Glutamatergic neuron (in vitro differentiated cells): Measurements from ENCODE around the gene P2RX1. TPM values are rescaled to one million over a fixed set of nuclear protein-coding genes. Genes with fewer than 3 reads are reported as not detected.

ENCODE experiments used
- DNase-seq: peaks from one replicate; pipeline ENCODE4 v3.0.0; 2022
- H3K27ac Mint-ChIP-seq: one replicate; pipeline ENCODE4 v1.8.0; 2020; ENCODE audit warnings: mild to moderate bottlenecking, mixed read lengths, inconsistent platforms; ENCODE audit not compliant: unreplicated experiment
- H3K27me3 Mint-ChIP-seq: one replicate; pipeline ENCODE4 v1.8.0; 2020; ENCODE audit warnings: mild to moderate bottlenecking, moderate library complexity, mixed read lengths, inconsistent platforms; ENCODE audit not compliant: unreplicated experiment
- H3K36me3 Mint-ChIP-seq: one replicate; pipeline ENCODE4 v1.8.0; 2020; ENCODE audit warnings: mild to moderate bottlenecking, mixed read lengths, inconsistent platforms; ENCODE audit not compliant: unreplicated experiment
- H3K4me1 Mint-ChIP-seq: one replicate; pipeline ENCODE4 v1.8.0; 2020; ENCODE audit warnings: mild to moderate bottlenecking, low read depth, mixed read lengths, inconsistent platforms; ENCODE audit not compliant: unreplicated experiment
- H3K4me3 Mint-ChIP-seq: one replicate; pipeline ENCODE4 v1.8.0; 2020; ENCODE audit warnings: mild to moderate bottlenecking, mixed read lengths, inconsistent platforms; ENCODE audit not compliant: unreplicated experiment
- H3K9me3 Mint-ChIP-seq: one replicate; pipeline ENCODE4 v1.8.0; 2020; ENCODE audit warnings: mild to moderate bottlenecking, moderate library complexity, mixed read lengths, inconsistent platforms; ENCODE audit not compliant: unreplicated experiment
- total RNA-seq: library from RNA; stranded (reverse); fragmentation: NEBNext Ultra II Directional; extraction: Animal tissue kit (Norgen Biotek cat#: 25700); gene quantifications from one replicate; pipeline ENCODE4 v1.2.1, GENCODE V29; 2021; ENCODE audit not compliant: unreplicated experiment
- TF ChIP-seq, protein P1 (sequence below): fragments of 200-600 bp; sonication (generic); IDR thresholded peaks from one replicate; pipeline ENCODE4 v1.5.0; 2021; ENCODE audit not compliant: partially characterized antibody, unreplicated experiment

Gene P2RX1
- total RNA-seq, 1 donor from 2014 or later = 2.1 TPM

DNA sequence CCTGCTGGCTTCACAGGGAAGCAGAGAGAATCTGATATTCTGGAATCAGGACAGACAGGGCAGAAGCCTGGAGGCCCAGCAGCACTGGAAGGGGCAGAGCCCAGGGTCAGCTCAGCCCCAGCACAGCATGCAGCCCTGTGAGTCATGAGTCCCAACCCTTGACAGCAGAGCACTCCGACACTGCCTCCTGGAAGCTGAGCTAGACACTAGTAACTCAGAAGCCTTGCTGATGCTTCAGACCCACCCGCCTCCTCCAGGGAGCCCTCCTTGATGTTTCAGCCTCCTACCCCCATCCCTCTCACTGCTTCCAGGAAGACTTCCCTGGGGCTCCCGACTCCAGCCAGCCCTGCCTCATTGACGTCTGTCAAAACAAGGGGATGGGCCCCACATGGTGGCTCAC is 30.3 kb downstream of the P2RX1 start:
- peaks cover 37% of the 10 kb centered on the region for H3K4me1 Mint-ChIP-seq
- peaks cover 6% of the 10 kb centered on the region for H3K27me3 Mint-ChIP-seq
- no peaks in the 10 kb centered on the region for H3K9me3 Mint-ChIP-seq
- H3K36me3 Mint-ChIP-seq = no peaks in the 10 kb centered on the region
- TF ChIP-seq, protein P1, sequence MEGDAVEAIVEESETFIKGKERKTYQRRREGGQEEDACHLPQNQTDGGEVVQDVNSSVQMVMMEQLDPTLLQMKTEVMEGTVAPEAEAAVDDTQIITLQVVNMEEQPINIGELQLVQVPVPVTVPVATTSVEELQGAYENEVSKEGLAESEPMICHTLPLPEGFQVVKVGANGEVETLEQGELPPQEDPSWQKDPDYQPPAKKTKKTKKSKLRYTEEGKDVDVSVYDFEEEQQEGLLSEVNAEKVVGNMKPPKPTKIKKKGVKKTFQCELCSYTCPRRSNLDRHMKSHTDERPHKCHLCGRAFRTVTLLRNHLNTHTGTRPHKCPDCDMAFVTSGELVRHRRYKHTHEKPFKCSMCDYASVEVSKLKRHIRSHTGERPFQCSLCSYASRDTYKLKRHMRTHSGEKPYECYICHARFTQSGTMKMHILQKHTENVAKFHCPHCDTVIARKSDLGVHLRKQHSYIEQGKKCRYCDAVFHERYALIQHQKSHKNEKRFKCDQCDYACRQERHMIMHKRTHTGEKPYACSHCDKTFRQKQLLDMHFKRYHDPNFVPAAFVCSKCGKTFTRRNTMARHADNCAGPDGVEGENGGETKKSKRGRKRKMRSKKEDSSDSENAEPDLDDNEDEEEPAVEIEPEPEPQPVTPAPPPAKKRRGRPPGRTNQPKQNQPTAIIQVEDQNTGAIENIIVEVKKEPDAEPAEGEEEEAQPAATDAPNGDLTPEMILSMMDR = no peak
- DNase-seq = no peak
- no peak overlapping the region for H3K4me3 Mint-ChIP-seq
- H3K27ac Mint-ChIP-seq = peak overlapping the region; percentile 55

DNA sequence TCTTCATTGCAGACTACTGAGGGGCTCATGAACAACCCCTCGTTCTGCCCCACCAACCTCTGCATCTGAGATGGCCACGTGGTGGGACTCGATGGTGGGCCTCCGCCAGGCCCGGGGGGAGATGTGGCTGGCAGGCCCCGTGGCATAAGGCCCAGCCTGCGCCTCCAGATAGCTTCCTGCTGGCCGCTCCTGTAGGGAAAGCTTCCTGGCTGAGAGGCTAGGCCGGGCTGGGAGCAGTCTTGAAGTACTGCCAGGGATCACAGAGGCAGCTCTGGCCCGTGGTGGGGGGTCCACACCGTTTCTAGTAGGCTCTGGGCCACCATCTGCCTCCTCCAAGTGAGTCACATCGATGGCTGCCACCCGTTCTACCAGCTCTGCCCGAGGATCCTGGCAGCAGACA is 31.0 kb downstream of the P2RX1 start:
- H3K27ac Mint-ChIP-seq = no peak overlapping the region
- H3K9me3 Mint-ChIP-seq = no peaks in the 10 kb centered on the region
- H3K4me3 Mint-ChIP-seq = no peak overlapping the region
- TF ChIP-seq, protein P1 = no peak
- peaks cover 37% of the 10 kb centered on the region for H3K4me1 Mint-ChIP-seq
- H3K36me3 Mint-ChIP-seq = no peaks in the 10 kb centered on the region
- peaks cover 6% of the 10 kb centered on the region for H3K27me3 Mint-ChIP-seq
- no peak for DNase-seq

DNA sequence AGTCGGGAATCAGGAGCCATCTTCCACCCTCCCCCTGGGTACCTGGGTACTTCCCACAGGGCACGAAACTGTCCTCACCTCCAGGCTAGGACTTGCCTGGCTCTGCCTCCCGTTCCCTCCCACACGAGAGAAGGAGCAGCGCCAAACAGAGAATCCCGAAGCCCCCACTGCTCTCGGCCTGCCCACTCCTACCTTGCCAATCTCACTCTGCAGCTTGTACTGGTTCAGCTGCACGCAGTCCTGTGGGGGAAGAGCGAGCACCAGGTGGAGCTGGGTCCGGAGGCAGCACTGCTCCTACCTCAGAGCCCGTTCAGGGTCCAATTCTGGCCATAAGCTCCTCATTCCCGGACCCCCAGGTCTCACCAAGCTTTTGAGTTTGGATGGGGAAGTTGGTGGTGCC is 32.1 kb downstream of the P2RX1 start:
- Mint-ChIP-seq H3K4me3 (no peak overlapping the region), H3K36me3 (no peaks in the 10 kb centered on the region)
- TF ChIP-seq, protein P1 = no peak

DNA sequence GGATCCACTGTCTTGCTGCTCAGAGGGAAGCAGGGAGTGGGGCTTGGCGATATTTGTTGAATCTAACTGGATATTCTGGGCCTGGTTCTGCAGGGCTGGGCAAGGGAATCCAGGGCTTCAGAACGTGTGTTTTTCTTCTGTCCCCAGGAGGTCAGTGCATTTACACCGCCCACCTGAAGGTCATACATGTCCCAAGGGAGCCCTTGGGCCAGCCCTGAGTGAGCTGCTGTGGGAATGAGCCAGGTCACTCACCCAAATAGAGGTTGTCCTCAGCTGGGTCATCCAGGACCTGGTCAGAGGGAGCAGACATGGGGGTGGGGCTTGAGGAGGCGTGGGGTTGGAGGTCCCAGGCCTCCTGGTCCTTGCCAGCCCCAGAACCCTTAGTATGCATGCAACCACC is 34.0 kb downstream of the P2RX1 start:
- H3K4me3 Mint-ChIP-seq = no peak overlapping the region
- peaks cover 11% of the 10 kb centered on the region for H3K9me3 Mint-ChIP-seq
- H3K27ac Mint-ChIP-seq = no peak overlapping the region

More for the DNA sequence above, 32.1 kb downstream of the P2RX1 start:
- Mint-ChIP-seq H3K4me1 (peaks cover 43% of the 10 kb centered on the region), H3K27me3 (peaks cover 13% of the 10 kb centered on the region), H3K27ac (peak overlapping the region; percentile 17), H3K9me3 (peaks cover 8% of the 10 kb centered on the region)
- no peak for DNase-seq

DNA sequence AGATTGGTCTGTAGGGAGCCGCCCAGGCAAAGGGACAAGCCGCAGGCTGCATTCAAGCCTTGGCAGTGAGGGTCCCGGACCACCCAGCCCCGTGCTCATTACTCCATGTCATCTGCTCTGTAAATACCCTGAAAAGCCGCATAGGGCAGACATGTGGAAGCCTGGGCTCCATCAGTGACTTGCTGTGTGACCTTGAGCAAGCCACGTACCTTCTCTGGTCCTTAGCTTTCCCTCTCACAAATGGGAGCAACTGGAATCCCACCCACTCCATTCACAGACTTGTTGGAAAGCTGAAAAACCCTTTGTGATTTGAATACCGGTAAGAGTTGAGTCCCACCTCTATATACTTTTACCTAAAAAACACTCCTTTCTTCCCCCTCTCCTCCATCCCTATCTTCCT is 35.3 kb downstream of the P2RX1 start:
- peak overlapping the region; percentile 28 for H3K27ac Mint-ChIP-seq
- H3K4me3 Mint-ChIP-seq = no peak overlapping the region
- peaks cover 11% of the 10 kb centered on the region for H3K9me3 Mint-ChIP-seq
- H3K36me3 Mint-ChIP-seq = no peaks in the 10 kb centered on the region
- peaks cover 12% of the 10 kb centered on the region for H3K27me3 Mint-ChIP-seq
- DNase-seq = no peak
- TF ChIP-seq, protein P1 = no peak
- H3K4me1 Mint-ChIP-seq = peaks cover 54% of the 10 kb centered on the region

More for the DNA sequence above, 34.0 kb downstream of the P2RX1 start:
- H3K36me3 Mint-ChIP-seq = no peaks in the 10 kb centered on the region
- peaks cover 17% of the 10 kb centered on the region for H3K27me3 Mint-ChIP-seq
- no peak for DNase-seq
- TF ChIP-seq, protein P1 = no peak
- peaks cover 55% of the 10 kb centered on the region for H3K4me1 Mint-ChIP-seq
